RWPE2 (cell line): ENCODE measurements around the gene CCDC86.

ENCODE experiments used
- ATAC-seq: fragments of 200-7000 bp; cut with Tn5 transposase; 3 replicates; pipeline ENCODE4 v1.9.1; 2021; ENCODE audit warnings: low read depth
- DNase-seq: peaks from one replicate; pipeline ENCODE4 v3.0.0-alpha.2; 2020; ENCODE audit warnings: low spot score
- H3K27ac ChIP-seq: fragments of 450-650 bp; 2 replicates; pipeline ENCODE4 v1.5.1; 2017; ENCODE audit warnings: mild to moderate bottlenecking; ENCODE audit not compliant: poor library complexity, severe bottlenecking
- H3K27me3 ChIP-seq: fragments of 250-450 bp; sonication (Bioruptor Pico); 2 replicates; pipeline ENCODE4 v1.5.1; 2021; ENCODE audit warnings: mild to moderate bottlenecking, moderate library complexity; ENCODE audit not compliant: insufficient read depth, poor library complexity, severe bottlenecking
- H3K36me3 ChIP-seq: fragments of 250-450 bp; sonication (Bioruptor Pico); 2 replicates; pipeline ENCODE4 v1.5.1; 2020; ENCODE audit warnings: low read depth, mild to moderate bottlenecking, moderate library complexity
- H3K4me1 ChIP-seq: fragments of 250-450 bp; sonication (Bioruptor Pico); 2 replicates; pipeline ENCODE4 v1.5.1; 2021; ENCODE audit warnings: mild to moderate bottlenecking, moderate library complexity; ENCODE audit not compliant: insufficient read depth, poor library complexity, severe bottlenecking
- H3K4me3 ChIP-seq: fragments of 250-450 bp; sonication (Bioruptor Pico); 2 replicates; pipeline ENCODE4 v1.5.1; 2021; ENCODE audit warnings: mild to moderate bottlenecking, moderate library complexity; ENCODE audit not compliant: severe bottlenecking
- H3K9me3 ChIP-seq: fragments of 250-450 bp; sonication (Bioruptor Pico); 2 replicates; pipeline ENCODE4 v1.5.1; 2021; ENCODE audit warnings: mild to moderate bottlenecking, moderate library complexity; ENCODE audit not compliant: severe bottlenecking
- TF ChIP-seq, protein P1 (sequence below): fragments of 450-650 bp; IDR thresholded peaks from one replicate; pipeline ENCODE4 v1.5.1; 2017; ENCODE audit warnings: mild to moderate bottlenecking, moderate library complexity; ENCODE audit not compliant: poor library complexity, severe bottlenecking

Gene CCDC86

DNA sequence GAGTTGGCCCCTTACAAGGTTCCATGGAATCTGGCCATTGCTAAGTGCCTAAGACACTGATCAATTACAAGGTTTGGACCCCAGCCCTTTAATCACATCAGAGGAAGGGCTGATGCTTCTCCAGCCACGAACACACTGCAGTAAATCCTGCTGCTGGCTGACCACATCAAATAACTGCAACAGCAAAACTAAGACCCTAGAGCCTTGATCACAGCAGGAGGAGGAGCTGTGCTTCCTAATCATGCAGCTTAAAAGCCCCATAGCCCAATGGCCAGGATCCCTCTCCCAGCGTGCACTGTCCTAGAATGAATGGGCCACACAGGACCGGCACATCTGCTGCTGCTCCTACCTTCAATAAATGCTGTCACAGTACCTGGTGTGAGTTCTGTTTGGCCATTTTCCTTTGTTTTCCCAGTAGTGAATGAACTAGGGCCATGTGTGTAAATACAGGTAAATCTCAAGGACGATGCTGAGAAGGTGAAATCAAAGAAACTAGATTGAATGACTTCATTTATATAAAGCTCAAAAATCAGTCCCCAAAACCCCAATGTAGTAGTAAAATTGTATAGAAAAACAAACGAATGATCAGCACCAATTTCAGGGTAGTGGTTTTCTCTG lies 38.2 kb downstream of the CCDC86 start:
- H3K9me3 ChIP-seq, result no peaks in the 10 kb centered on the region
- H3K27me3 ChIP-seq, result no peaks in the 10 kb centered on the region
- TF ChIP-seq, protein P1, sequence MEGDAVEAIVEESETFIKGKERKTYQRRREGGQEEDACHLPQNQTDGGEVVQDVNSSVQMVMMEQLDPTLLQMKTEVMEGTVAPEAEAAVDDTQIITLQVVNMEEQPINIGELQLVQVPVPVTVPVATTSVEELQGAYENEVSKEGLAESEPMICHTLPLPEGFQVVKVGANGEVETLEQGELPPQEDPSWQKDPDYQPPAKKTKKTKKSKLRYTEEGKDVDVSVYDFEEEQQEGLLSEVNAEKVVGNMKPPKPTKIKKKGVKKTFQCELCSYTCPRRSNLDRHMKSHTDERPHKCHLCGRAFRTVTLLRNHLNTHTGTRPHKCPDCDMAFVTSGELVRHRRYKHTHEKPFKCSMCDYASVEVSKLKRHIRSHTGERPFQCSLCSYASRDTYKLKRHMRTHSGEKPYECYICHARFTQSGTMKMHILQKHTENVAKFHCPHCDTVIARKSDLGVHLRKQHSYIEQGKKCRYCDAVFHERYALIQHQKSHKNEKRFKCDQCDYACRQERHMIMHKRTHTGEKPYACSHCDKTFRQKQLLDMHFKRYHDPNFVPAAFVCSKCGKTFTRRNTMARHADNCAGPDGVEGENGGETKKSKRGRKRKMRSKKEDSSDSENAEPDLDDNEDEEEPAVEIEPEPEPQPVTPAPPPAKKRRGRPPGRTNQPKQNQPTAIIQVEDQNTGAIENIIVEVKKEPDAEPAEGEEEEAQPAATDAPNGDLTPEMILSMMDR, result no peak
- H3K4me3 ChIP-seq, result no peak overlapping the region
- H3K27ac ChIP-seq, result no peak overlapping the region
- peaks cover 7% of the 10 kb centered on the region for H3K36me3 ChIP-seq
- no peak for ATAC-seq
- no peaks in the 10 kb centered on the region for H3K4me1 ChIP-seq
- no peak for DNase-seq

DNA sequence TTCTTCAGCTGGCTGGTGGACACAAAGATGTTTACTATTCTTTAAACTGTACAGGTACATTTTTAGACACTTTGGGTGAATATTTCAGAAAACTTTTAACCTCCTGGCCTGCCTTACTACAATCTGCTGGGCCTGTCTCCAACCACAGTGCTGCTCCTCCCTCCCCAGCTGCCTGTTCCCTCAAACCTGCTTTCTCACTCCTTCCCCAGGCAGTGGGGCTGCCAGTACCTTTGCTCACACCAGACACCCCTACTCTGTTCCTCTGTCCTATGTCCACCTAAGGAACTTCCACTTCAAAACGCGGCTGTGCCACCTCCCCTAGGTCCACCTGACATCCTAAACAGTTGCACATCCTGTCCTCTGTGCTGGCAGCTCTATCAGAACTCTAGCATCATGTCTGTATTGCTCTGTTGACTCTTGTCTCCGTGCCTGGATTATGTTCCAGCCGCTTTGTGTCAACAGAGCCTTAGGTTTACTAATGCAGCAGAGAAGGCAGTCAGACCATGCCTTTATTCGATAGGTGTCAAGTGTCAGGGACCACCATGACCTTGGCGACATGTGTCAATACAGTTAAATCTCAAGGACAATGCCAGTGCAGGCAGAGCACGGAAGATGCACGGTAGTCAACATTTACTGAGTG lies 38.9 kb downstream of the CCDC86 start:
- no peaks in the 10 kb centered on the region for H3K27me3 ChIP-seq
- ATAC-seq (no peak), DNase-seq (no peak)
- no peaks in the 10 kb centered on the region for H3K4me1 ChIP-seq
- no peak overlapping the region for H3K4me3 ChIP-seq
- H3K36me3 ChIP-seq, result peaks cover 7% of the 10 kb centered on the region
- TF ChIP-seq, protein P1, result no peak
- H3K9me3 ChIP-seq, result no peaks in the 10 kb centered on the region
- no peak overlapping the region for H3K27ac ChIP-seq

DNA sequence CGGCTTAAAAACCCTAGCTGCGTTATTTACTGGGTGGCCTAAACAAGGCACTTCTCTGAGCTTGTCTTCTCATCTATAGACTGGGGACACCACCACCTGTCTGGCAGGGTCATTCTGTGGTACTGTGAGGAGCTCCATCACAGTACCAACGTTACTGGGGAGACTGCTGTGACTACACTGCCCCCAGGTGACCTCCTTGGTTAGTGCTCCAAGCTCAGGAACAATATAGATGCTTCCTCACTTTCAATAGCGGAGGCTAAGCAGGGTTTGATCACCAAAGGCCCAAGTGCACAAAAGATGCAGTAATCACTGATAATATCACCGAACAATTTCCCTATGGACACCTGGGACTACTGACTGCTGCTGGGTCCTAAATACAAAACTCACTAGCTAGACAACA lies 45.6 kb downstream of the CCDC86 start:
- Histone ChIP-seq H3K4me3 (no peak overlapping the region), H3K27me3 (no peaks in the 10 kb centered on the region), H3K27ac (no peak overlapping the region), H3K9me3 (no peaks in the 10 kb centered on the region), H3K36me3 (peaks cover 19% of the 10 kb centered on the region), H3K4me1 (no peaks in the 10 kb centered on the region)
- ATAC-seq (peak; percentile 82), DNase-seq (no peak)
- TF ChIP-seq, protein P1, result peak; percentile 52

DNA sequence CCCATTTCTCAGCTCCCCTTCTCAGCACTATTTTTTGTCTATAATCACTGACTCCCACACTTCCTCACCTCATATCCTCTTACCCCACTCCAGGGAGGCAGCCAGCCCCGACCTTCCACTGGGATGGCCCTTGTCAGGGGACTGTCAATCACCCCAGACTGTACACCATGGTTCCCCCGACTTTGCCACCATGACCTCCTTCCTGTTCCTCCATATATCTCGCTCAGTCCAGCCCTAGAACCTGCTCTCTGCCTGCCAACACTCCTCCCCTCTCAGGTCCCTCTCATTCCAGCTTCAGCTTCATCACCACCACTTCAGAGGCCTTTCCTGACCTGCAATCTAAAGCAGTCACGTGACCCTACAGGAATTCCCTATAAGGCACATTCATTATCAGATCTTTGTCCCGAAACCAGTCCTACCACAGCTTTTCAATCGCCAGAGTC lies 48.0 kb downstream of the CCDC86 start:
- H3K9me3 ChIP-seq, result no peaks in the 10 kb centered on the region
- TF ChIP-seq, protein P1, result no peak
- H3K27me3 ChIP-seq, result no peaks in the 10 kb centered on the region
- no peak overlapping the region for H3K27ac ChIP-seq
- H3K4me3 ChIP-seq, result no peak overlapping the region
- no peaks in the 10 kb centered on the region for H3K4me1 ChIP-seq
- peaks cover 35% of the 10 kb centered on the region for H3K36me3 ChIP-seq
- DNase-seq (no peak), ATAC-seq (no peak)

DNA sequence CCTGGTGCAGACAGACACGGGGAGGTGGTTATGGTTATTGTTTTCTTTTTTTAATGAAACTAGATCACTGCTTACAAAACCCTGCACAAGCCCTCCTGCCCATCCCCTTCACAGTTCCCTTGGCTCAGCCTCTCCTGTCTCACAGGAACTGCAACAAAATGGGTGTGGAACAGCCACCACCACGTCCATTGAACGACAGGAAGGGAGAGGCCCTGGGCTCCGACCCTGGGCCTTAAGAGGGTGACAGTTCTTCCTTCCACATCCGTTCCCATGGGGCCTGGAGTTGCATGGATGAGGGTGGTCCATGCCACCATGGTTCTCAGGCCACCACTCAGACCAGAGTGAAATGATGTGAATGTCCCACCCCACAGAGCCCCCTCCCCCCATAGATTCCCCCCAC lies 48.8 kb downstream of the CCDC86 start:
- H3K27me3 ChIP-seq, result no peaks in the 10 kb centered on the region
- H3K9me3 ChIP-seq, result no peaks in the 10 kb centered on the region
- no peak for DNase-seq
- H3K36me3 ChIP-seq, result peaks cover 43% of the 10 kb centered on the region
- no peak overlapping the region for H3K4me3 ChIP-seq
- TF ChIP-seq, protein P1, result no peak
- no peaks in the 10 kb centered on the region for H3K4me1 ChIP-seq
- no peak overlapping the region for H3K27ac ChIP-seq
- ATAC-seq, result no peak
